CD14-positive monocyte (primary cell): Measurements from ENCODE around the gene BSPRY. TPM values are rescaled to one million over a fixed set of nuclear protein-coding genes. Genes with fewer than 3 reads are reported as not detected.

Source experiments
- DNase-seq, 3 donors: peaks; one replicate each; pipeline ENCODE4 v3.0.0-alpha.2; 2011 to 2022
- H2AFZ ChIP-seq: 2 replicates; pipeline ENCODE4 v1.6.0; 2012; ENCODE audit warnings: mild to moderate bottlenecking, low read depth, low read length, inconsistent platforms; ENCODE audit not compliant: insufficient read depth, poor library complexity, severe bottlenecking
- H3K27ac ChIP-seq, 2 donors: 1 replicate in 1 of 2; 2 replicates in 1 of 2; pipeline ENCODE4 v1.5.1; 2012 to 2013; ENCODE audit warnings: low read length in 2 of 2, control low read depth in 1 of 2, inconsistent platforms in 1 of 2, low read depth in 1 of 2, mild to moderate bottlenecking in 1 of 2
- H3K27me3 ChIP-seq, 2 donors: one replicate each; pipeline versions ENCODE4 v1.6.0 to v1.6.1; 2011 to 2013; ENCODE audit warnings: low read length in 2 of 2; ENCODE audit not compliant: control insufficient read depth in 2 of 2, insufficient read depth in 2 of 2
- H3K36me3 ChIP-seq, 2 donors: replicated peaks in 1 of 2; 1 replicate in 1 of 2; 2 replicates in 1 of 2; pipeline versions ENCODE4 v1.5.1 to v1.6.1; 2012 to 2013; ENCODE audit warnings: low read length in 2 of 2, control low read depth in 1 of 2, inconsistent platforms in 1 of 2, mild to moderate bottlenecking in 1 of 2; ENCODE audit not compliant: insufficient read depth in 2 of 2, control insufficient read depth in 1 of 2
- H3K4me1 ChIP-seq, 2 donors: 1 replicate in 1 of 2; 2 replicates in 1 of 2; pipeline versions ENCODE4 v1.5.1 to v1.6.1; 2012 to 2013; ENCODE audit warnings: low read length in 2 of 2, control low read depth in 1 of 2, inconsistent platforms in 1 of 2, mild to moderate bottlenecking in 1 of 2, moderate library complexity in 1 of 2; ENCODE audit not compliant: insufficient read depth in 2 of 2, control insufficient read depth in 1 of 2
- H3K4me2 ChIP-seq: replicated peaks from 2 replicates; pipeline ENCODE3; 2012; ENCODE audit warnings: low read length, moderate library complexity, mild to moderate bottlenecking; ENCODE audit not compliant: poor library complexity, severe bottlenecking; ENCODE audit errors: extremely low read depth
- H3K4me3 ChIP-seq, 3 experiments: fragments of 200-600 bp in 1 of 3; sonication (generic) in 1 of 3; replicated peaks in 1 of 3; 1 replicate in 2 of 3; 2 replicates in 1 of 3; pipeline ENCODE4 v1.5.1; 2011 to 2013; ENCODE audit warnings: low read length in 3 of 3, mild to moderate bottlenecking in 3 of 3, control low read depth in 2 of 3, low read depth in 2 of 3, inconsistent platforms in 1 of 3, moderate library complexity in 1 of 3
- H3K79me2 ChIP-seq: 2 replicates; pipeline ENCODE4 v1.6.0; 2012; ENCODE audit warnings: mild to moderate bottlenecking, control low read depth, inconsistent platforms, low read length, moderate library complexity; ENCODE audit not compliant: insufficient read depth
- H3K9ac ChIP-seq: 2 replicates; pipeline ENCODE4 v1.6.0; 2017; ENCODE audit warnings: low read length, mild to moderate bottlenecking; ENCODE audit not compliant: insufficient read depth, poor library complexity, severe bottlenecking
- H3K9me3 ChIP-seq, 2 donors: replicated peaks in 1 of 2; 1 replicate in 1 of 2; 2 replicates in 1 of 2; pipeline versions ENCODE4 v1.5.1 to v1.6.1; 2012 to 2013; ENCODE audit warnings: low read length in 2 of 2, control low read depth in 1 of 2; ENCODE audit not compliant: control insufficient read depth in 1 of 2, insufficient read depth in 1 of 2
- H4K20me1 ChIP-seq: 2 replicates; pipeline ENCODE4 v1.6.0; 2012; ENCODE audit warnings: mild to moderate bottlenecking, low read length, control low read depth, moderate library complexity; ENCODE audit not compliant: insufficient read depth
- H3K27ac Mint-ChIP-seq, 7 donors: one replicate each; pipeline ENCODE4 v1.8.0; 2020; ENCODE audit warnings: mild to moderate bottlenecking in 7 of 7, mixed read lengths in 7 of 7, moderate library complexity in 6 of 7, inconsistent platforms in 2 of 7
- H3K27me3 Mint-ChIP-seq, 3 donors: one replicate each; pipeline ENCODE4 v1.8.0; 2021 to 2022; ENCODE audit warnings: low read depth in 3 of 3, mild to moderate bottlenecking in 3 of 3, mixed read lengths in 3 of 3, moderate library complexity in 3 of 3, inconsistent platforms in 1 of 3
- H3K36me3 Mint-ChIP-seq, 2 donors: one replicate each; pipeline ENCODE4 v1.8.0; 2020; ENCODE audit warnings: mixed read lengths in 2 of 2, inconsistent platforms in 1 of 2, mild to moderate bottlenecking in 1 of 2
- H3K4me1 Mint-ChIP-seq: one replicate; pipeline ENCODE4 v1.8.0; 2020; ENCODE audit warnings: mild to moderate bottlenecking, mixed read lengths
- H3K4me3 Mint-ChIP-seq, 2 donors: one replicate each; pipeline ENCODE4 v1.8.0; 2020; ENCODE audit warnings: mild to moderate bottlenecking in 2 of 2, mixed read lengths in 2 of 2, moderate library complexity in 1 of 2
- H3K9me3 Mint-ChIP-seq, 7 donors: one replicate each; pipeline ENCODE4 v1.8.0; 2020 to 2022; ENCODE audit warnings: mixed read lengths in 7 of 7, mild to moderate bottlenecking in 6 of 7, moderate library complexity in 6 of 7, inconsistent platforms in 2 of 7
- CTCF ChIP-seq: fragments of 200-600 bp; IDR thresholded peaks from one replicate; pipeline ENCODE4 v1.8.0; 2022; ENCODE audit warnings: antibody characterized with exemption, mild to moderate bottlenecking
- WGBS: methylation state at CpG from one replicate; pipeline ENCODE4 v1.1.5; 2013; ENCODE audit warnings: missing lambda C conversion rate; ENCODE audit not compliant: insufficient coverage; 5-methylcytosine and 5-hydroxymethylcytosine counted together
- intact Hi-C, 2 donors: fragments of 100-400 bp; cut with micrococcal nuclease; formaldehyde crosslinking; loops; one replicate each; pipeline versions ENCODE4 v1.15.0 to v1.15.1; 2023
- polyA plus RNA-seq, 3 donors: library from polyadenylated mRNA; depleted of rRNA in 1 of 3; unstranded in 2 of 3; stranded (reverse) in 1 of 3; fragments of 300-500 nt in 2 of 3; fragments of >200 nt in 1 of 3; fragmentation: Illumina TruSeq in 2 of 3; gene quantifications; 1 replicate in 2 of 3; 2 replicates in 1 of 3; pipeline ENCODE4 v1.2.3, GENCODE V29; 2012 to 2021

The BSPRY gene
- polyA plus RNA-seq, 3 donors, result 0.16 TPM; not detected in 2

GRCh38 chr9:113306566-113306965 lies 42.8 kb upstream of the BSPRY start:
- Mint-ChIP-seq H3K27me3 (peaks cover 2 to 4% (median 3%) of the 10 kb centered on the region in 3 donors), H3K4me3 (no peak overlapping the region), H3K36me3 (no peaks in the 10 kb centered on the region), H3K9me3 (no peaks in the 10 kb centered on the region), H3K27ac (peak overlapping the region in 1 of 7 donors; percentile 53), H3K4me1 (no peaks in the 10 kb centered on the region)
- Histone ChIP-seq H3K9me3 (no peaks in the 10 kb centered on the region), H3K4me3 (no peak overlapping the region), H3K36me3 (no peaks in the 10 kb centered on the region), H2AFZ (no peak overlapping the region), H3K79me2 (no peaks in the 10 kb centered on the region), H3K9ac (no peak overlapping the region), H3K4me2 (no peak overlapping the region), H3K4me1 (no peaks in the 10 kb centered on the region), H3K27me3 (no peaks in the 10 kb centered on the region), H3K27ac (no peak overlapping the region), H4K20me1 (no peaks in the 10 kb centered on the region)
- DNase-seq, result no peak
- no peak for TF ChIP-seq CTCF
- intact Hi-C loops, result loop anchor here in 1 of 2 donors (5.0 kb wide), 1 partner anchor 351 kb away; no protein-coding TSS in a partner anchor
- no CpG with 5 or more reads among the region's 1 CpG for WGBS

GRCh38 chr9:113307396-113307975 lies 41.9 kb upstream of the BSPRY start:
- peaks cover 1 to 4% (median 2%) of the 10 kb centered on the region in 3 donors for H3K27me3 Mint-ChIP-seq
- Histone ChIP-seq H3K9me3 (no peaks in the 10 kb centered on the region), H3K27ac (no peak overlapping the region), H3K9ac (no peak overlapping the region), H3K27me3 (no peaks in the 10 kb centered on the region), H3K4me3 (no peak overlapping the region), H4K20me1 (no peaks in the 10 kb centered on the region), H3K36me3 (no peaks in the 10 kb centered on the region), H3K79me2 (no peaks in the 10 kb centered on the region), H3K4me1 (no peaks in the 10 kb centered on the region), H2AFZ (no peak overlapping the region), H3K4me2 (no peak overlapping the region)
- no peak overlapping the region for H3K27ac Mint-ChIP-seq
- DNase-seq, result no peak
- WGBS, result 100% methylated on average over 3 of the region's 8 CpGs
- H3K36me3 Mint-ChIP-seq, result no peaks in the 10 kb centered on the region
- intact Hi-C loops, result loop anchor here in 1 of 2 donors (5.0 kb wide), 1 partner anchor 350 kb away; no protein-coding TSS in a partner anchor
- H3K4me3 Mint-ChIP-seq, result no peak overlapping the region
- no peaks in the 10 kb centered on the region for H3K4me1 Mint-ChIP-seq
- H3K9me3 Mint-ChIP-seq, result no peaks in the 10 kb centered on the region
- TF ChIP-seq CTCF, result no peak
